Right cardiac atrium (tissue), 5 donors: ENCODE measurements around the gene YJEFN3. TPM values are rescaled to one million over a fixed set of nuclear protein-coding genes. Genes with fewer than 3 reads are reported as not detected.

Source experiments
- ATAC-seq, 2 donors: fragments of 200-7000 bp; cut with Tn5 transposase; one replicate each; pipeline versions ENCODE4 v1.8.0 to v1.9.1; 2020; ENCODE audit warnings: moderate library complexity in 2 of 2, mild to moderate bottlenecking in 1 of 2
- DNase-seq, 3 donors: peaks; one replicate each; pipeline ENCODE4 v3.0.0-alpha.2; 2020
- H3K27ac ChIP-seq: one replicate; pipeline ENCODE4 v1.5.1; 2013; ENCODE audit warnings: mild to moderate bottlenecking, low read length, control low read depth, moderate library complexity
- H3K27me3 ChIP-seq: one replicate; pipeline ENCODE4 v1.6.1; 2013; ENCODE audit not compliant: control insufficient read depth, insufficient read depth
- H3K4me1 ChIP-seq: one replicate; pipeline ENCODE4 v1.6.1; 2013; ENCODE audit warnings: low read length; ENCODE audit not compliant: control insufficient read depth, insufficient read depth
- H3K4me3 ChIP-seq: one replicate; pipeline ENCODE4 v1.5.1; 2013; ENCODE audit warnings: low read length, control low read depth
- H3K9me3 ChIP-seq: one replicate; pipeline ENCODE4 v1.6.1; 2013; ENCODE audit warnings: low read length; ENCODE audit not compliant: control insufficient read depth
- WGBS: extraction: QIAGEN DNeasy Blood & Tissue Kit; methylation state at CpG from one replicate; pipeline ENCODE4 v1.1.7; 2013; 5-methylcytosine and 5-hydroxymethylcytosine counted together
- intact Hi-C, 4 donors: fragments of 100-400 bp; cut with DNase I; formaldehyde crosslinking; loops; one replicate each; pipeline versions ENCODE4 v1.11.0 to v1.14.0; 2022 to 2023
- polyA plus RNA-seq: library from polyadenylated mRNA; stranded (reverse); fragments of 200-250 nt; gene quantifications from one replicate; pipeline ENCODE4 v1.2.3, GENCODE V29; 2013
- total RNA-seq, 4 donors: library from RNA; stranded (reverse); fragmentation: NEBNext Ultra II Directional; extraction: Animal tissue kit (Norgen Biotek cat#: 25700); gene quantifications; one replicate each; pipeline ENCODE4 v1.2.1, GENCODE V29; 2021
- donor health status: healthy with polysubstance abuse.
- donor health status: DM: no; HTN: yes; CAD: no.
- donor health status: DM: no; HTN: no; CAD: no.
- donor health status: DM: no; HTN: yes; CAD: no; lungs with severe emphysema.
- donor health status: DM: yes; HTN: yes; CAD: no.

YJEFN3 gene
- total and polyA plus RNA-seq, 5 donors = 1.3 to 4.3 (median 1.7) TPM

DNA sequence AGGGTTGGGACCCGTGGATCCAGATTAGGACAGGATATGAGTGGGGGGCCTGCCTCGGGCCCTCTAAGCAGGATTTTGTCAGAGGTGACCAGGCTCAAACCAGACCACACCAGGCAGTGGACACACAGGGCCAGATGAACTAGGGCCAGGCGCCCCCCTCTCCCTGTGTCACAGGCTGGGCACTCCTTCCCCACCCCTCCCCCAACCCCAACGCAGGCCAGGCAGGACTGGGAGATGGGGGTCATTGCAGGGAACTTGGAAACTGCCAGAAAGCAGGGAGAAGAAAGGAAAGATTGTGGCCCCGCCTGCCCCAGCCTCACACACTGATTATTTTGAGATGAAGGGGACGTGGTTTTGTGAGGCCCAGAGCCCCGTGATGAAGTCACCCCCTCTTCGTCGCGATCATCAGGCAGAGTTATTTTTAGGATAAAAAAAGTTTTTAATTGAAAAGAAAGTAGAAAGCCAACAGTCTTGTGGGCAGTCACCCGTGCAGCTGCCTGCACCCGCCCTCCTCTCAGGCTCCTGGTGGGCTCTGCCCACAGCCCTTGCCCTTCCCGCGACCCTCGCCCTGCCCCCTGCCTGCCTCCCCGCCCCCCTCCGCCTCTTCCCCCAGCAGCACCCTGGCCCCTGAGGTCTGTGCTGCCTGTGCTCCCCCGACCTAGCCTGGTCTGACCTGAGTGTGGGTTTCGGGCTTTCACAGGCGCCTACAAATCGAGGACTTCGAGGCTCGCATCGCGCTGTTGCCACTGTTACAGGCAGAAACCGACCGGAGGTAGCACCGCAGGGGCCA is 1.9 kb upstream of the YJEFN3 start:
- DNase-seq (no peak), ATAC-seq (no peak)
- Histone ChIP-seq H3K4me1 (no peaks in the 10 kb centered on the region), H3K27ac (no peak overlapping the region), H3K4me3 (no peak overlapping the region), H3K9me3 (no peaks in the 10 kb centered on the region), H3K27me3 (no peaks in the 10 kb centered on the region)
- 75% methylated on average over 28 of the region's 28 CpGs for WGBS
- intact Hi-C loops = no loop called here

DNA sequence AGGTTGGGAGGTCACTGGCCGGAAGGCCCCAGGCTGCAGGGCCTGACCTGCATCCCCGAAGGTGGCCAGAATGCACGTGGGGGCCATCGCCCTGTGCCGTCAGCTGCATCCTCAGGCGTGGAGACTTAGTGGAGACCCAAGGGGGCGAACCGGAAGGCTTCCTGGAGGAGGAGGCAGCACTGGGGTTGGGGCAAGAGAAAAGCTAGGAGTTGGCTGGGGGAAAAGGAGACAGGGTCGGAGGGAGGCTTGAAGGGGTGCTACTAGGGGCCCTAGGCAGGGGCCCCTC is 1.4 kb upstream of the YJEFN3 start:
- Histone ChIP-seq H3K27ac (no peak overlapping the region), H3K4me1 (no peaks in the 10 kb centered on the region)
- no peak for ATAC-seq

DNA sequence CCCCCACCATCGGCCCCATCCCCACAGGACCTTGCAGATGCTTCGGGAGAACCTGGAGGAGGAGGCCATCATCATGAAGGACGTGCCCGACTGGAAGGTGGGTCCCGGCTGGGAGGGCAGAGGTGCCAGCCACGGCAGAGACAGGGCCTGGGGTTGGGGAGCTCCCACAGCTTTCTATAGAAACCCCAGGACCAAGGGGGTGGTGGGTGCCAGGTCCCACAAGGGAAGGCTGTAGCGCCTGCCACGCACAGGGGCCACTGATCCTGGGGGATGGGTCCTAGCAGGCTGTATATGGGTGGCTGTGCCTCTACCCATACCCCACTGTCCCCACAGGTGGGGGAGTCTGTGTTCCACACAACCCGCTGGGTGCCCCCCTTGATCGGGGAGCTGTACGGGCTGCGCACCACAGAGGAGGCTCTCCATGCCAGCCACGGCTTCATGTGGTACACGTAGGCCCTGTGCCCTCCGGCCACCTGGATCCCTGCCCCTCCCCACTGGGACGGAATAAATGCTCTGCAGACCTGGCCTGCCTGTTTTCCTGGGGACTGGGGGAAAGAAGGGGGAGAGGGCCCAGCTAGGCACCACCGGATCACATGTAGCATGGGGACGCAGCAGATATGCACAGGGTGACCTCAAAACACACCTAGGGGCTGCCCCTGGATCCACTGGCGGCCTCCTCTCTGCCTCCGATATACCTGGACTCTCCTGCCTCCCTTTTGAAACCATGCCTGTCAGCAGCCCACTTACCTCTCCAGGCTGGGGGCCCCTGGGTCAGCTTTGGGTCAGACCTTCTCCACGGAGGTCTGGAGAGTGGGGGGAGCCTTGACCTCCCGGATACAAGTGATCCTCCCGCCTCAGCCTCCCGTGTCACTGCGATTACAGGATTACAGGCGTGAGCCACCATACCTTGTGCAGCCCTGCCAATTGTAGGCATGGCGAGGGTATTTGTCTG is 761 bp upstream of the YJEFN3 start:
- Histone ChIP-seq H3K4me3 (no peak overlapping the region), H3K27ac (no peak overlapping the region), H3K27me3 (no peaks in the 10 kb centered on the region), H3K4me1 (no peaks in the 10 kb centered on the region), H3K9me3 (no peaks in the 10 kb centered on the region)
- 92% methylated on average over 27 of the region's 27 CpGs for WGBS
- intact Hi-C loops = no loop called here
- DNase-seq (peak in 1 of 3 donors; percentile 59), ATAC-seq (no peak)

More for the DNA sequence above, 1.4 kb upstream of the YJEFN3 start:
- H3K9me3 ChIP-seq = no peaks in the 10 kb centered on the region
- H3K4me3 ChIP-seq = no peak overlapping the region
- WGBS = 91% methylated on average over 9 of the region's 9 CpGs
- intact Hi-C loops = no loop called here
- DNase-seq = no peak
- H3K27me3 ChIP-seq = no peaks in the 10 kb centered on the region

DNA sequence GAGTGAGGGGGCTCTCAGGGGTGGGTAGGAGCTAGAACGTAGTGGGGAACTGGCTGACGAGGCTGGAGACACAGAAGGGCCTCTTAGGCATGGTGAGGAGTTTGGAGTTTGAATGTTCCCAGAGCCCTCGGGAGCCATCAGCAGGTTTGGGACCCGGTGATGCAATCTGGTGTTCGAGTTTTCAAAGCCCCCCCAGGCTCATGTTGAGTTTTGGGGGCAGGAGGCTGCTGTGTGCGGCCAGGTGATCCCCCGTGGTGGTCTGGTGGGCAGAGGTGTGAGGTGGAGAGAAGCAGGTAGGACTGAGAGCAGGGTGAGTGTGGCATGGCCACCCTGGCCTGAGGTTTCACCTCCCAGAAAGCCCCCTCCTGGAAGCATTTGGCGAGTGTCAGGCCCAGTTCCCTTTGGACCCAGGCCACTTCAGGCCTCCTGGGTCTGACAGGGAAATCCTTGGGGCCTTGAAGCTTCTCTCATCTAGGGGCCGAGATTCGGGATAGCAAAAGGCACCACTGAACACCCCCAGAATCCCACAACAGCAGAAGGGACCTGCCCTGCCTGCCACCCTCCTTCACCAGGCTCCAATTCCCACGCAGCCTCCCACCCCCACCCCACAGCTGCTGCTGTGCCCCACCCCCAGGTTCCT is 1.2 kb downstream of the YJEFN3 start:
- no peak overlapping the region for H3K4me3 ChIP-seq
- ATAC-seq (no peak), DNase-seq (no peak)
- H3K4me1 ChIP-seq = no peaks in the 10 kb centered on the region
- no peaks in the 10 kb centered on the region for H3K9me3 ChIP-seq
- no peak overlapping the region for H3K27ac ChIP-seq
- WGBS = 70% methylated on average over 11 of the region's 11 CpGs
- no peaks in the 10 kb centered on the region for H3K27me3 ChIP-seq
- intact Hi-C loops = loop anchor here (5.0 to 10.0 kb wide), 5 partner anchors 115 to 425 kb away; partner anchors contain the start of gene GMIP (in 1 of the 4)

DNA sequence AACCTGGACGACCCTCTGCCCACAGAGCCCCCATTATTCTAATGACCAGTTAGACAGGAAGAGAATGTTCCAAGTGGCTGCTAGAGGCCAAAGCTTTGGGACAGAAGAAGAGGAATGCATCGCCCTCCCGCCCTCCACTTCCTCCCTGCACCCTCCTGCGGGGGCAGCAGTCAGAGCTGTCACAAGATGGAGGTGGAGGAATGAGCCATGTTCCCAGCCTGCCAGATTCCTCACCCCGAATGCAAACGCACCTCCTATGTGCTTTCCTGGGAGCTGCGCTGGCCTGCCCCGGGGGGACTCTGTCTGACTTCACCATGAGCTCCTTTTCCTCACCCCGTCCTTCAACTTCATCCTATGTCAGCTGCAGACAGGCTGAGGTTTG is 1.7 kb downstream of the YJEFN3 start:
- H3K27me3 ChIP-seq = no peaks in the 10 kb centered on the region
- no peaks in the 10 kb centered on the region for H3K9me3 ChIP-seq
- no peak overlapping the region for H3K27ac ChIP-seq
- ATAC-seq (no peak), DNase-seq (no peak)
- H3K4me3 ChIP-seq = no peak overlapping the region
- intact Hi-C loops = loop anchor here (5.0 to 10.0 kb wide), 5 partner anchors 114 to 424 kb away; partner anchors contain the start of gene GMIP (in 1 of the 4)
- H3K4me1 ChIP-seq = no peaks in the 10 kb centered on the region
- 41% methylated on average over 9 of the region's 9 CpGs for WGBS

DNA sequence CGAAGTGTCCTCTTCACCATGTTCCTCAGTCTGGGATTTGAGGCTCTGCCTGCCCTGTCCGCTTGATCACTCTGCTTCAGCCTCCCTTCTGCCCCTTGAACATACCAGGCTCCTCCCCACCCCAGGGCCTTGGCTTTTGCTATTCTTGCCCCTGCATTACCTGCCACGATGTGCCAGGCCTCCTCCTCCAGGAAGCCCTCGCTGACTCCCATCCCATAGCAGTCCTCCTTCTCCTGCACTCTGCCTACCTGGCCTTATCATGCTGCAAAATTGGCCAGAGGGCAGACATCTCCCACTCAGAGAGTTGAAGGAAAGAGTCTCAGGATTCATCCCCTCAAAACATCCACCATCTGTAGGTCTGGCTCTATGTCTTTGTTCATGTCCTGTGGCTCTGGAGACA is 2.2 kb downstream of the YJEFN3 start:
- Histone ChIP-seq H3K4me1 (no peaks in the 10 kb centered on the region), H3K4me3 (no peak overlapping the region), H3K27ac (no peak overlapping the region), H3K9me3 (no peaks in the 10 kb centered on the region), H3K27me3 (no peaks in the 10 kb centered on the region)
- WGBS = 84% methylated on average over 4 of the region's 4 CpGs
- intact Hi-C loops = loop anchor here (5.0 to 10.0 kb wide), 5 partner anchors 114 to 424 kb away; partner anchors contain the start of gene GMIP (in 1 of the 4)
- DNase-seq (no peak), ATAC-seq (no peak)

DNA sequence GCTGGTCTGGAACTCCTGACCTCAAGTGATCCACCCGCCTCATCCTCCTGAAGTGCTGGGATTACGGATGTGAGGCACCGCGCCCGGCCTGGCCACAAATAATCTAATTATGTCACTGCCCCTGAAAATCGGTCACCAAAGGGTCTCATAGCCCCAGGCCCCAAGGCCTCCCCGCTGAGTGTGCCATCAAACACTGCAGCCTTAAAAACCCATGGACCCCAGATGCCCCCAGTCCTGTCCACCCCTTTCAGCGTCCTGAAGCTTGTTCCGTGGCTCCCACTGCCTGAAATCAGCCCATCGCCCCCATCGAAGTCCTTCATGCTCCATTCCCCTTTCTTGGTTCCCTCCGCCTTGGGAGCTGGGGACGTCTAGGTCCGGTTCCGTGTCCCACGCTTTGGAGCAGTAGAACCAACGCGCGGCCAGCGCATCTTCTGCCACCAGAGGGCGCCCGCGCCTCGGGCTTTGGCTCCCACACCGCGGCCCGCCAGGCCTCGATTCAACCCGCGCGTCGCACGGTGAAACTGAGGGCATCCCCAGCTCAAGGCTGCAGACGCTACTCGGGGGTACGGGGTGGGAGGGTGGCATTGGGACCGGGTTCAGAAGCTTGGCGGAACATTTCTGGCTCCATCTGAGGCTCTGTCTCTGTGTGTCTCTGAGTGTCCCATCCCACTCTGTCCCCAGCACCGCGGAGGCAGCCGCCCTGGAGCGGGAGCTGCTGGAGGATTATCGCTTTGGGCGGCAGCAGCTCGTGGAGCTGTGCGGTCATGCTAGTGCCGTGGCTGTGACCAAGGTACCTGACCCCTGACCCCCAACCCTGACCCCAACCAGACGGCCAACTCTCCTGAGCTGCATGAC is 3.5 kb downstream of the YJEFN3 start:
- Histone ChIP-seq H3K4me3 (no peak overlapping the region), H3K27me3 (no peaks in the 10 kb centered on the region), H3K27ac (no peak overlapping the region), H3K9me3 (no peaks in the 10 kb centered on the region), H3K4me1 (no peaks in the 10 kb centered on the region)
- peak; percentile 85 to 95 (median 94) for DNase-seq
- peak; percentile 66 to 67 for ATAC-seq
- intact Hi-C loops = loop anchor here (2.0 to 10.0 kb wide), 6 partner anchors 111 to 423 kb away; partner anchors contain the start of gene GMIP (in 3 of the 4)
- whole genome bisulfite sequencing = 22% methylated on average over 48 of the region's 48 CpGs

DNA sequence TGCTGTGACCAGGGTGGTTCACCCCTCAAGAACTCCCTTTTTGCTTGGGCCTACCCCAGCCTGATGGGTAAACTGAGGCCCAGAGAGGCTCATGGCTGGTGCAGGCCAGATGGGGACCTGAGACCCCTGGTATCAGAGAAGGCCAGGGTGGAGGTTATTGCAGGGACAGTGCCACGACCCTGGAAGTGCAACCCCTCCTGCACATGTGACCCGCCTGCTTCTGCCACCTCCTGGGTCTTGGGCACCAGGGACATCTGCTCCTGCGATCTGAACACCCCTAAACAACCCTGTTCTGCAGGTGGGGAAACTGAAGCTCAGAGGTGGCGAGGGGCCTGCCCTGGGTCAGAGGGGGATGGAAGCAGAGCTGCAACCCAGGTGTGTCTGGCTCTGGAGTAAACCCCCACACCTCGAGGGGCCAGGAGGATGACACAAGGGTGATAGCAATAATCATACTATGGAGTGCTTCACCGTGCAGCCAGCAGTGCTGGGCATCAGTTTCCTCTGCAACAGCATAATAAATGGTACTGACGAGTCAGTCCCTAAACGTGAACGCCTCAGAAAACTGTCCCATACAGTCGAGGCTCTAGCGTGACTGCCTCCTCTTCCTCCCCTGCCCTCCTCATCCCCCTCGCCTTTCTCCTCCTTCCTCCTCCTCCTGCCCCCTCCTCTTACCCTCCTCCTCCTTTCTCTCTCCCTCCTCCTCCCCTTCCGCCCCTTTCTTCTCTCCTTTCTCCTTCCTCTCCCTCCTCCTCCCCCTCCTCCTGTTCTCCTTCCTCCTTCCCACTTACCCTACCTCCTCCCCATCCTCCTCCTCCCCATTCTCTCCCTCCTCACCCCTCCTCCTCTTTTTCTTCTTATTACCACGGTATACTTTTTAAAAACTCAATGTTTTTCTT is 4.3 kb downstream of the YJEFN3 start:
- intact Hi-C loops = loop anchor here (2.0 to 10.0 kb wide), 6 partner anchors 110 to 422 kb away; partner anchors contain the start of gene GMIP (in 3 of the 4)
- no peak overlapping the region for H3K4me3 ChIP-seq
- no peak for ATAC-seq
- no peaks in the 10 kb centered on the region for H3K4me1 ChIP-seq
- DNase-seq = no peak
- WGBS = 70% methylated on average over 14 of the region's 14 CpGs
- no peaks in the 10 kb centered on the region for H3K9me3 ChIP-seq
- no peaks in the 10 kb centered on the region for H3K27me3 ChIP-seq
- no peak overlapping the region for H3K27ac ChIP-seq

DNA sequence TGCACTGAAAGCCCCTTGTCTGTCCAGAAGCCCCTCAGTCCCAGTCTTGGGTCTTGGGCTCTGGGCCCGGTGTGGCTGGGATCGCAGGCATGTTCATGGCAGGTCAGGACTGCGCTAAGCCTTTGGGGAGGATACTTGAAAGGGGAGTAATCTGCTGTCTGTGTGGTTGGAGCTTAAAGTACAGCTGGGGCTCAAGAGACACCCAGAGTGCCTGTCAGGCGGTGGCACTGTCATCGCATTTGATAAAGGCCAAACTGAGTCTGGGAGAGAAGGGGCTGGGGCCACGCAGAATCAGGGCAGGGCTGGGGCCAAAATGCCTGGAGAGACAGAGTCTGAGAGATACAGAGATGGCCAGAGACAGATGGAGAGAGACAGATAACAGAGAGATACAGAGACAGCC is 5.1 kb downstream of the YJEFN3 start:
- Histone ChIP-seq H3K4me3 (no peak overlapping the region), H3K4me1 (no peaks in the 10 kb centered on the region), H3K27ac (no peak overlapping the region), H3K27me3 (no peaks in the 10 kb centered on the region), H3K9me3 (no peaks in the 10 kb centered on the region)
- no peak for DNase-seq
- WGBS = 60% methylated on average over 6 of the region's 6 CpGs
- intact Hi-C loops = loop anchor here (2.0 to 10.0 kb wide), 6 partner anchors 109 to 421 kb away; partner anchors contain the start of gene GMIP (in 3 of the 4)
- ATAC-seq = no peak
